GM21737 (cell line): ENCODE measurements around the gene ITGB3.
"Not testable (repeated sequence)": the region's sequence is repeated elsewhere in the genome, so short reads cannot be mapped to it uniquely, and the experiment has no call there.

ENCODE experiments used
- ATAC-seq: cut with Tn5 transposase; IDR thresholded peaks from one replicate; pipeline ENCODE4 v1.9.1; 2021; ENCODE audit warnings: mild to moderate bottlenecking, moderate library complexity; ENCODE audit not compliant: unreplicated experiment

Gene ITGB3

DNA sequence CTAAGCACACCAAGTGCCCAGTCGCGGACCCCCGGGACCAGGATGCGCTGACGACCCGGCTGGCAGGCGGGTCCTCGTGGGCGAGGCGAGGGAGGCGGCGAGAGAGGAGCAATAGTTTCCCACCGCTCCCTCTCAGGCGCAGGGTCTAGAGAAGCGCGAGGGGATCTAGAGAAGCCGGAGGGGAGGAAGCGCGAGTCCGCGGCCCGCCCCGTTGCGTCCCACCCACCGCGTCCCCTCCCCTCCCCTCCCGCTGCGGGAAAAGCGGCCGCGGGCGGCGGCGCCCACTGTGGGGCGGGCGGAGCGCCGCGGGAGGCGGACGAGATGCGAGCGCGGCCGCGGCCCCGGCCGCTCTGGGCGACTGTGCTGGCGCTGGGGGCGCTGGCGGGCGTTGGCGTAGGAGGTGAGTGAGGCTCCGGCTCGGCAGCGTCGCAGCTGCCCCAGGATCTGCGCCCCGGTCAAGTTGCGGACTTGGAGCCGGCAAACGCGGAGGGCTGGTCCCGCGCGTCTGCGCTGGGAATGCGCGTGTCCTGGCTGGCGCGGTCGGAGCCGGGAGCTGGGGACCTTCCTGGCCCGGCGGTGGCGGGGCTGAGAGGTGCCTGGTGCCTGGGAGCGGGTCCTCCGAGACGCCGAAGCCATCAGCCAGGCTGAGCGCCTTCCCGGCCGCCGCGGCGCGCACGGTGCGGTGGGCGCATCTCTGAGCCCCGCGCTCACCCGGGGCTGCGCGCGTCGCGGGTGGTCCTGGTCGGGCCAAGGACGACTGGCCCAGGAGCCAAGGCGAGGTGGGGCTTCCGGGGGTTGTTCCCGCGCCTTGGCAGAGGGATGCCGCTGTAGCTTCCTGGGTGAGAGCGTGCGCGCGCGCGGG, at the start of gene ITGB3:
Gene ITGB3, plus strand, starts transcription at position 287 of the 862 bp plus-strand sequence. Its CDS starts 35 bp downstream, at position 322.
- peak; percentile 85 for ATAC-seq

DNA sequence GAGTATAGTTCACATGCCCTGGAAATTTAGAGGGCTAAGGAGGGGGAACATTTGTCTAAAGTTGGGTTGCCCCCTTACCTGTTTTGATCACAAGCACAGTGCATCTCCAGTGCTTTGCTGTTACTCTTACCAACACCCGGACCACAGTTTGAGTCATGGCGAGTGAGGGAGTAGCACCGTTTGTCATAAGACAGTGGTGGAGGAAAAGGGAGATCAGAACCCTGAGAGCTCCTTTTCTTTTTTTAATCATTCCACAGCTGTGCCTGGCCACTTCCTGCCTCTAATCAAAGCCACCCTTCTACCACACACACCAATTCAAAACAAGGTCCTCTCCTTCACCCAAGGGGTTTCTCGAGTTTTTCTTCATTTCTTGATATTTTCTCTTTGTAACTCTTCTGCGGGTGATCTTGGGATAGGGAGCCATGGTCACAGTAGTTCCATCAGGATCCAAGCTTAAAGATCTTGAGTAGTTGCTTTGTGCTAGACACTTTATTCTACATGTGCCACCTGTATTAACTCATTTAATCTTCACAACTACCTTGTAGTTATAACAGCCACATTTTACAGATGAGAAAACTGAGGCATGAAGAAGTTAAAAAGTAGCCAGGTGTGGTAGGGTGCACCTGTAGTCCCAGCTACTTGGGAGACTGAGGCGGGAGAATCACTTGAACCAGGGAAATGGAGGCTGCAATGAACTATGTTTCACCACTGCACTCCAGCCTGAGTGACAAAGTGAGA, 49.5 kb upstream of the ITGB3 start:
- ATAC-seq: no peak

DNA sequence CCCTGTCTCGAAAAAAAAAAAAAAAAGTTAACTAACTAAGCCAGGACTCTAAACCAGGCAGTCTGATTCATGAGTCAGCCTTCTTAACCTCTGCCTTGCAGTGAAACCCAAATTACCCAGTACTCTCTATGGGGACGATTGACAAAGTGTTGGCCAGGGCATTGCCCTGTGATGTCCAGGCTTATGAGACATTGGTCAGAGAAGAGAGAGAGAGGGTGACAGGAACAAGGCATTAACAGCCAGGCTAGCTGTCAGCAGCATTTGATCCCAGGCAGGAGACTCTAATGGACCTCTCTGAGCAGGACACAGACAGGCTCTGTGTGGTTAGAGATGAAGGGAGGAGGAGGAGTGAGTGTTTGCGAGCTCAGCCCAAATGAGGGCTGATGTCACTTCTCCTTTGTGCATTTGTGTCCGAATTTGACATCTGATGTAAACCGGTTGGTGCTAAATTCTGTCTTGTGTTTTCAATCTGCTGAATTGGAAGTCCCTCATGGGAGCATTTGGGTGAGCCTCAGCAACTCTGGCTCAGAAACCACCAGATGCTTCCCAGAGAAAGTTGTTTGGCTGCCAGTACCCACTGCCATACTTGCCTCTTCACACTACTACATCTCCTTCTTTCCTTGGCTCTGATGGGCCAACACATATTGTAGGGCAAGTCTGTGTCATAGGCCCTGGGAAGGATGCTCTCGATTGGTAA, 48.8 kb upstream of the ITGB3 start:
- peak; percentile 39 for ATAC-seq

DNA sequence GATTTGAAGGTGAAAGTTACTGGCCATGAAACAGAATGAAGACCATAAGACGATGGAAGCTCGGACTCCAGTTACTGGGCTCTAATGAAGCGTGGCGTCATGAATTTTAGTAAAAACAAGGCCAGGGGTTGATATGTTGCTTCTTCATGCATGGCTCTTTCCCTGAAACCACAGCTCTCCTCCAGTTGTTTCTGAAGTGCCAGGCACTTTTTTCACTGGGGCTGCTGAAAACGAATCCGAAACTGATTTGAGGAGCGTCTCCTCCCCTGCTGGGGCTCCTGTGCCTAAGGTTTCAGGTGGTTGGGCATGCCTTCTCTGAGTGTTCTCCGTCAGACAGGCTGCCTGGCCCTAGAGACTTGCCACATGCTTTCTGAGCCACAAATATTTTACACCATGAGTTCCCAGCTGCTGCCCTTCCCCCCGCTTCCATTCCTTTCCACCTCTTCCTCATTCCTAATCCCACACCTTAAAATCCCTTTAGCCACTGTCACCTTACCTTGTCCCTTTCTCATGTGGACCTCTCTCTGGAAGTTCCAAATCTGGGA, 48.1 kb upstream of the ITGB3 start:
- peak; percentile 52 for ATAC-seq

DNA sequence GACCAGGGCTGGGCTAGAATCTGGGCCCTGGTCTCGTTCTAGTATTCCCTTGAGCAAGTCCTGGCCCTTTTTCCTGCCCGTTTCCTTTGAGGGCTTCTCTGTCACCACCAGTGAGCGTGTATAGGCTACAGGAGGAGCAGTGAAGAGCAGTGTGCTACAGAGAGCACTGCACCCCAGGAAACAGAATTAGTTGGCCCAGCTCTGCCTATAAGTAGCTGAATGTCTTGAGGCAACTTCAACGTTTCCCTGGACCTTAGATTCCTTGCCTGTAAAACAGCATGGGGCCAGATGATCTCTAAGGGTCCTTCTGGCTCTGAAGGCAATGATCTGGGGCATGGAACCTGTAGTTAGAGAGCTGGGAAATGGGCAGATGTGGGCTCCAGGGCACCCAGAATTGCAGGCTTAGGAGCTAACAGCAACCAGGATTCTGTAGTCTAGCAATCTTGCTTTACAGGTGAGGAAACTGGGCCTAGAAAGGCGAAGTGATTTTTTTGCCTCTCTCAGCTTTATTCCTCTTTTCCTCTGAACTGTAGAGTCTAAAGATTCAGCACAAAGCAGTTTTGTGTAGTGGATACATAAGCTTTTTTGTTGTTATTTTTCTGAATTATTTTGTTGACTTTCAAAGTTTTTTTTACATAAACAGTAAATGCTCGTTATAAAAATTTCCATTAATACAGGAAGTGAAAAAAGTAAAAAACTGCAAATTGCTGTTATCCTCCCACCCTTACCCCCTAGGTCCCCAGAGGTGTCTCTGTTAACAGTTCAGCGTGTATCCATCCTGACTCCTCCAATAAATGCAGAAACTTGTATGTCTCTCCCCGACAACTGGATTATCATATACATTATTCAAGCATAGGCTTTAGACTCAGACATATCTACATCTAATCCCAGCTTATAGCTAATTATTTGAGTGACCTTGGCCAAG, 46.2 kb upstream of the ITGB3 start:
- no peak for ATAC-seq

DNA sequence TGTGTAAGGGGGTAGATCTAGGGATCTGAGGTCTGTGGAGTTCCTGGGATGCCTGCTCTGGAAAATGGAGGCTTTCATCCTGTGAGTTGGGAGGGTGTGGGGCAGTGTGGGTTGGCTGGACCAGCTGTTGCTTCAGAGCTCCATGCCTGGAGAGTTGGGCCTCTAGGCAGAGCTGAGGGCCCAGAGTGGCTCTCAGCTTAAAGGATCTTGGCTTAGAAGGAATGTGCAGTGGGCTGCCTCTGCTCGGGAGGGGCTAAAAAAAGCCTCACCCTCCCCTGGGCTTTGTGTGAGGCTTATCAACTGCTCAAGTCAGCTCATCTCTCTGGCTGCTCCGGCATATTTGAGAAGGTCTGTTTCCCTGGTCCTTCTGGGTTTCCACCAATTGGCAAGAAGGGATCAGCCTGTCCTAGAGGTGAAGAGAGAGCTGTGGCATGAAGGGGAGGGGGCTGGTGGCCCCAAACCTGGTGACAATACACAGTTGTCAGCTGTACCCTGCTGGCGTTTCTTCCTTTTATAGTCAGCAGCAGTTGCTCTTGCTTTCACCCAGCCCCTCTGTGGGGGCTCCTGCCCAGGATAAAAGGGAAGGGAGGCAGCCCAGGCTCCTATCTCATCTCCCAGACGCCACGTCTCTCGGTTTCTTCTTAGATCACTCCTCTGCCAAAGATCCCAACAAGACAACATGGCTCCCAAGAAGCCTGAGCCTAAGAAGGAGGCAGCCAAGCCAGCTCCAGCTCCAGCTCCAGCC, 44.7 kb upstream of the ITGB3 start, which contains the start of gene MYL4:
Gene MYL4, plus strand, starts transcription at position 605 of the 745 bp plus-strand sequence. Its CDS starts 75 bp downstream, at position 680.
- no peak for ATAC-seq

DNA sequence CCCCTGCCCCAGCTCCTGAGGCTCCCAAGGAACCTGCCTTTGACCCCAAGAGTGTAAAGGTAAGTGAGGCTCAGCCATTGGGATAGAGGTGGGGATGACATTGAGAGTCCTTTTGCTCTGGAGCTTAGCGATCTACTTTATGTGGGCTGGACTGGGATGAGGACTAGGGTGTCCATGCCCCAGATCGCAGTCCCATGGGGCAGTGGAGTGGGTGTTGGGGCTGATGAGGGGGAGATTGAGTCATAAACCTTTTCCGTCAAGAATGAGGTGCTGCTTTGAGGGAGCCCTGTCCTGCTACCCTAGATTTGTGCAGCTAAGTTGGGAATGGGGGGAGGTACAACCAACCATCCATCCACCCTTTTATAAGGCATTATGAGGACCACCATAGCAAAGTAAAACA, 44.1 kb upstream of the ITGB3 start:
- ATAC-seq: no peak

DNA sequence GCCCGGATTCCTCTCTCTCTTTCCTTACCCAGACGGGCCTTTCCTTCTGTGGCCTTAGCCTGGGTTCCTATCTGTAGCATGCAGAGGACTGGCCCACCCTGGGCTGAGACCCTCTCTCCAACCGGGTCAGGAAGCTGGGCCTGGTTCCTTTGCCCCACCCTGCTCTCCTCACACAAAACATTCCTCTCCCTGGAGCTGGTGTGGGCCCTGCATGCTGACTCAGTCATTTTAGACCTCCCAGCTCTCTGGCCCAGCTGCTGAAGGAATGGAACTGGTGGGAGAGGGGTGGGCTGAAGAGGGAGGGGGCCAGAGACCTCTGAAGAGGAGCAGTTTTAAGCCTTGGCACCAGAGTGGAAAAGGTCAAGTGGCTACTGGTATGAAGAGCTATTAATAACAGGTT, 43.5 kb upstream of the ITGB3 start:
- ATAC-seq: no peak

DNA sequence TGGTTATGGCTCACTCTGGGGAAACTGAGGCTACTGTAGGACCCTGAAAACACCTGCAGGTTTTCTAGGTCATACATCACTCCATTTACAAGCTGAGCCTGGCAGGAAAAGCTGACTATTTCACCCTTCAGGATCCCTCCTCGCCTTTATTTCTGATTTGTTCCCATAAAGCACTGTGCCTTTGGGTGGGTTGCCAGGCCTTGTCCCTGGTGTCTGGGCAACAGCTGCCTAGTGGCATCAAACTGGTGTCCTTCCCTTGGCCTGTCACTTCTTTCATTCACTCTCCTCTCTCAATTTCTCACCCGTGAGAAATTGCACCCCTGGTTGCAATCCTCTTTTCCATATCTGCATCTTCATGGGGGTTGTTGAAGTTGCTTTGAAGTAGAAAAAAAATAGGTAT, 42.8 kb upstream of the ITGB3 start:
- ATAC-seq: no peak

DNA sequence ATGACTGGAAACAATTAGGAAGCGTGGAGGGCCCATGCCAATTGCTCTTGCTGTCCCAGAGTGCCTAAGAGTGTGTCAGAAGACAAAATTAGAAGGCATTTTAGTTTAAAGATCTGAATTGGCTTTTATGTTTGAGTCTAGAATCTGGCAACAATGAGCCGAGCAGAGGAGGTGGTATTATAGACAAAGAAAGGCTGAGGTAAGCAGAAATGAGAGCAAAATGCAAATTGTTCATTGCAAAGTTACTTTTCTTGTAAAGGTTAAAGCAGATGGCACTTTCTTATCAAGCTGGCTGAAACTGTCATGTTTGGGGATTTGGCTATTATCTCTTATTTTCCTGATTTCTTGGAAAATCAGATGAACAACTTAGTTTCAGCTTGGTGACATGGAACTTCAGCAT, 41.2 kb upstream of the ITGB3 start:
- no peak for ATAC-seq

DNA sequence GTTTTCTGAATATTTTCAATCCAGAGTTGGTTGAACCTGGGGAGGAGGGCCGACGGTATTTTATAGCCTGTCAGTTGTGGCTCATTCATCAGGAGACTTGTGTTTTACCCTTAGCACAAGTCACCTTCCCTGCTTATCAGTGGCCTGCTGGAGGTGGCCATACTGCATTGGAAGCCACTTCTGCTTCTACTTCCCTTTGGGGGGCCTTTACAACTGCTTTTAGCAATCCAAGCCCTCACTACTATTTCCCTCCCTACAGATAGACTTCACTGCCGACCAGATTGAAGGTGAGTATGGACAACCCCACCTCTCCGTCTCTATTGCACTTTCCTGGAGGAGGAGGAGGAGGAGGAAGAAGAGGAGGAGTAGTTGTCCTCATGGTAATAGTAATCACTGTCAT, 40.1 kb upstream of the ITGB3 start:
- ATAC-seq: no peak

DNA sequence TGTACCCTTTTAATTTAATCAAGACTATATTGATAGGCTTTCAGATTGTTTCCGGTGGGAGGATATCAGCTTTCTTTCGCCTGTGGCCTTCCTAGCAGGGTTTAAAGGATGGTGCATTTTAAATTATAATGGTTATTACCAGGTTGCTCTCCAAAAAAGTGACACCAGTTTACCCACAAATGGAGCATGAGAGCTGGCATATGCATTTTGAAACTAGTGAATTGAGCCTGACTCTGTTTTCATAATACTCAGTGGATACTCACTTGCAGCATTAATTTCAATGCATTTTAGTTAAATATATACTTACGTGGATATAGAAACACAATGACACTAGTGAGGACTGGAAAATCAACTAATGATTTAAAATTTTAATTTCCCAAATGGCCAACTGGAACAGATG, 38.7 kb upstream of the ITGB3 start:
- ATAC-seq: no peak

DNA sequence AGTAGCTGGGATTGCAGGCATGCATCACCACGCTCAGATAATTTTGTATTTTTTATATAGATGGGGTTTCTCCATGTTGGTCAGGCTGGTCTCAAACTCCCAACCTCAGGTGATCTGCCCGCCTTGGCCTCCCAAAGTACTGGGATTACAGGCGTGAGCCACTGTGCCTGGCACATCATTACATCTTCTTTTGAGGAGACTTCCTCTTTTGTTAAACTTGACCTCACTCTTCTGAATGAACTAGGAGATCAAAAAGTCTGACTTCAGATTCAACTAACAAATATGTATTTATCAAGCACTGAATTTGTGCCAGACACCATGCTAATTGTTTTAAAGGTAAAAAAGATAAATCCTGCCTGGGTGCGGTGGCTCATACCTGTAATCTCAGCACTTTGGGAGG, 36.8 kb upstream of the ITGB3 start:
- not testable (repeated sequence) for ATAC-seq

DNA sequence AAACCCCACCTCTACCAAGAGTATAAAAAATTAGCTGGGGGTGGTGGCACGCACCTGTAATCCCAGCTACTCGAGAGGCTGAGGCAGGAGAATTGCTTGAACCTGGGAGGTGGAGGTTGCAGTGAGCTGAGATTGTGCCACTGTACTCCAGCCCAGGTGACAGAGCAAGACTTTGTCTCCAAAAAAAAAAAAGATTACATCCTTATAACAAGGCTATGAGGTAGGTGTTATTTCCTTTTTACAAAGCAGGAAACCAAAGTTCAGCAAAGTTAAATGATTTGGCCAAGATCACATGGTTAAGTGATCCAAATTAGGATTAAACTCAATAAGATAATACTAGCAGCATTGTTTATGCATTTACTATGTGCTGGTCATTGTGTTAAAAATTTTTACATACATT, 36.3 kb upstream of the ITGB3 start:
- ATAC-seq: not testable (repeated sequence)

DNA sequence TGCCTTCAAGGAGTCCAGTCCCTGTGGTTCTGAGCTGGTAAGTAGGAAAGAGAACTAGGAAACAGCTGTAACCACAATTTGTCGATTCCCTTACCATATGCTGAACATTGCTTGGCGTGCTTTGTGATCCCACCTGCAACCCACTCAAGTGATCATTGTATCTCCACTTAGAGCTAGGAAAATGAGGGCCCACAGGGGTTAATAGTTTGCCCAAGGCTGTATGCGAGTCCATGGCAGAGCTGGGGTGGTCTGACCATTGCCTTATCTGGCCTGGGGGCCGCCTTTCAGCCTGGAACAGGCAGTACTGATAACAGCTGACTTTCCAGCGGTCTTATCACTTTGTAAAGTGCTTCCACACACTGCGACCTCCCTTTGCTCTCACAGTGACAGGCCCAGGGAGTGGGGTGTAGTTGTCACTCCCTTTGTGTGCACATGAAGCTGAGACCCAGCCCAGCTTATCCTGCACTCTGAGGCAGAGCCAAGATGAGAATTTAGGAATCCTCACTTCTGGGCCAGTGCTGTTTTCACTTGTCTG, 34.7 kb upstream of the ITGB3 start:
- ATAC-seq: no peak

DNA sequence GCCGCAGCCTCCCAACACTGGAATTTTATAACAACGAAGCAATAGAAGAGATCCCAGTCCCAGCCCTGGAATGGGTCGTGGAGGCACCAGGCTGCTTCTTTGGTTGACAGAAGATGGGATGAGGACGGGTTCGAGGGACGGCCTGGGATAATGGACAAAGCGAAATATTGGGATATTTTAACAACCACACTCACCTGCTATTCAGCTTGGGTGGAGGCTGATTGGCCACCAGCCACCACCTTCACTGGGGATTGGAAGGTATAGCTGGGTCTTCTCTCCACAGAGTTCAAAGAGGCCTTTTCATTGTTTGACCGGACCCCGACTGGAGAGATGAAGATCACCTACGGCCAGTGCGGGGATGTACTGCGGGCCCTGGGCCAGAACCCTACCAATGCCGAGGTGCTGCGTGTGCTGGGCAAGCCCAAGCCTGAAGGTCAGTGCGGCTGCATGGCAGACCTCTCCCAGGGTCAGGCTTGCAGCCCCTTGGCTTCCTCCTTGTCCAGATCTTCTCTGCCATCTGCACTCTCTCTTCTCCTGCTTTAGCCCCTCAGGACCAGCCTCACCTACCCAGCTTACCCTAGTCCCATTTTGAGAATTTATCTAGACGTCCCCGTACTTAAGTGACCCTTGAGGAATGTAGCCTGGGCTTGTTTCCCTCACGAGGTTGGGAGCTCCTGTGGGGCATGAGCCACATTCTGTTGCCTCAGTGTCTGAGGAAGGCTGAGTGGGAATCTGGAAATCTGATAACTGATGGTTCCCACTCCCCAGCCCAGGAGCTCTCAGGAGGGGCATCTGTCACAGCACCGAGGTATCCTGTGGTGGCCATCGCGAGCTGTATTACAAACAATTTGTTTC, 33.8 kb upstream of the ITGB3 start:
- ATAC-seq: no peak

DNA sequence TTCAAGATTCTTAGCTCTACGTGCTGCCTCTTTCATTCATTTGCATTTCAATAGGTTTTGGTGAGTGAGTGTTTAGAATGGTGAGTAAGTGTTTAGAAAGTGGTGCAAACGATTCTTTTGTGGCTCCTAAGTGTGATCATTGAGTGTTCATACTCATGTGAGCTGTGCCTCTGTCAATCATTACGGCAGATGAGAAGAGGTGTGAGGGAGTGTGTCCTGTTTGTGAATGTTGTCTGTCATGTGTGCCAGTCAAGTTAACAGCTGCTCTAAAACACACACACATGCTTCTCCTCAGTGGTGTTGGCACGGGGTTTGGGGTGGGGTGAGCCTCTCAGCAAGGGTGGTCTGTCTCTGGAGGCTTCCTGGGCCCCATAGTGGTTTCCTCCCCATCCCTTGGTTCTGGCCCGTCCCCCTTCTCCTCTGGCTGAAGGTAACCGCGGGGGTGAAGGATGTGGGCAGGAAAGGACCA, 33.1 kb upstream of the ITGB3 start:
- ATAC-seq: no peak

DNA sequence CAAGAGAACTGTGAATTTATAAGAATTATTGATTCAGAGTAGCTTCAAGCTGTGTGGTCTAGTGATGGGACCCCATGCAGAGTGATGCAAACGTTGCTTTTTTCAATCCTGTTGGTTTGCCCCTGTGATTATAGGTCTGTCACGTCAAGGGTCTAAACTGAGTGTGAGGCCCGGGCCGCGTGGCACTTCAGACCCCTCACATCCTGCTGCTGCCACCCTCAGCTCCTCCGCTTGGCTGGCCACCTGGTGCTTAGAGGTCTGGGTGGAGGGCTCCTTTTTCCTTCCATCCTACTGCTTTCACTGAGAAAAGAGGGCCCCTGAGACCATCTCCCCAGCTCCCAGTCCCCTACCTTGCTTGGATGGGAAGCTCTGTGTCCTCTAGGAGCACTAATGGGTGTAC, 32.5 kb upstream of the ITGB3 start:
- no peak for ATAC-seq
